Naive thymus-derived CD4-positive, alpha-beta T cell (primary cell): ENCODE measurements around the gene FLT4. TPM values are rescaled to one million over a fixed set of nuclear protein-coding genes. Genes with fewer than 3 reads are reported as not detected.

Experiments used
- ATAC-seq: fragments of 150-1000 bp; cut with Tn5 transposase; 2 replicates; pipeline ENCODE4 v1.10.0; 2021; ENCODE audit warnings: mild to moderate bottlenecking, moderate library complexity
- CTCF ChIA-PET: fragments of 350-600 bp; sonication (Branson Sonifier 250); formaldehyde crosslinking; loops from one replicate; lab custom pipeline; 2021; ENCODE audit warnings: antibody characterized with exemption; lab: Charles Lee
- POLR2A ChIA-PET: fragments of 350-600 bp; sonication (Branson Sonifier 250); formaldehyde crosslinking; loops from one replicate; lab custom pipeline; 2021; ENCODE audit warnings: antibody characterized with exemption, inconsistent platforms; lab: Charles Lee
- DNase-seq, 9 donors: peaks; one replicate each; pipeline versions ENCODE4 v3.0.0 to v3.0.0-alpha.2; 2020 to 2022; ENCODE audit warnings: mixed read lengths in 1 of 9
- H3K27ac ChIP-seq: one replicate; pipeline ENCODE4 v1.7.0; 2013; ENCODE audit warnings: mild to moderate bottlenecking, low read depth, low read length, moderate library complexity
- H3K27me3 ChIP-seq, 2 donors: one replicate each; pipeline ENCODE4 v1.7.0; 2013; ENCODE audit warnings: low read length in 2 of 2, mild to moderate bottlenecking in 2 of 2, moderate library complexity in 2 of 2; ENCODE audit not compliant: control insufficient read depth in 2 of 2, insufficient read depth in 2 of 2
- H3K36me3 ChIP-seq, 3 experiments: 1 replicate in 2 of 3; 2 replicates in 1 of 3; pipeline ENCODE4 v1.7.0; 2013; ENCODE audit warnings: low read length in 3 of 3, mild to moderate bottlenecking in 3 of 3, moderate library complexity in 1 of 3; ENCODE audit not compliant: insufficient read depth in 3 of 3, control insufficient read depth in 2 of 3
- H3K4me1 ChIP-seq, 2 donors: one replicate each; pipeline ENCODE4 v1.7.0; 2013; ENCODE audit warnings: low read length in 2 of 2, mild to moderate bottlenecking in 2 of 2, moderate library complexity in 1 of 2; ENCODE audit not compliant: control insufficient read depth in 2 of 2, insufficient read depth in 2 of 2
- H3K4me3 ChIP-seq: 2 replicates; pipeline ENCODE4 v1.7.0; 2013; ENCODE audit warnings: mild to moderate bottlenecking, low read length
- H3K9me3 ChIP-seq, 3 experiments: 1 replicate in 2 of 3; 2 replicates in 1 of 3; pipeline ENCODE4 v1.7.0; 2013; ENCODE audit warnings: low read length in 3 of 3; ENCODE audit not compliant: control insufficient read depth in 2 of 3
- H3K27ac Mint-ChIP-seq, 9 donors: one replicate each; pipeline ENCODE4 v1.8.0; 2020 to 2022; ENCODE audit warnings: mixed read lengths in 9 of 9, mild to moderate bottlenecking in 8 of 9, moderate library complexity in 5 of 9, inconsistent platforms in 2 of 9
- H3K27me3 Mint-ChIP-seq, 5 donors: one replicate each; pipeline ENCODE4 v1.8.0; 2021 to 2022; ENCODE audit warnings: mixed read lengths in 5 of 5, mild to moderate bottlenecking in 1 of 5
- H3K36me3 Mint-ChIP-seq, 5 donors: one replicate each; pipeline ENCODE4 v1.8.0; 2020 to 2022; ENCODE audit warnings: mixed read lengths in 5 of 5, mild to moderate bottlenecking in 3 of 5, inconsistent platforms in 1 of 5
- H3K4me1 Mint-ChIP-seq, 7 donors: one replicate each; pipeline ENCODE4 v1.8.0; 2020 to 2022; ENCODE audit warnings: mixed read lengths in 7 of 7, mild to moderate bottlenecking in 3 of 7, inconsistent platforms in 1 of 7
- H3K4me3 Mint-ChIP-seq, 10 donors: one replicate each; pipeline ENCODE4 v1.8.0; 2020 to 2022; ENCODE audit warnings: mild to moderate bottlenecking in 10 of 10, mixed read lengths in 10 of 10, moderate library complexity in 6 of 10, inconsistent platforms in 2 of 10
- H3K9me3 Mint-ChIP-seq, 11 donors: one replicate each; pipeline ENCODE4 v1.8.0; 2020 to 2022; ENCODE audit warnings: mixed read lengths in 11 of 11, mild to moderate bottlenecking in 4 of 11, inconsistent platforms in 1 of 11, moderate library complexity in 1 of 11
- intact Hi-C, 2 donors: fragments of 100-400 bp; cut with micrococcal nuclease; formaldehyde crosslinking; loops; one replicate each; pipeline ENCODE4 v1.15.1; 2023
- polyA plus RNA-seq, 2 donors: library from polyadenylated mRNA; unstranded; fragments of 300-500 nt; fragmentation: Illumina TruSeq; gene quantifications; one replicate each; pipeline ENCODE4 v1.2.3, GENCODE V29; 2021
- total RNA-seq, 6 experiments: library from RNA in 5 of 6; stranded (reverse) in 5 of 6; gene quantifications; 1 replicate in 5 of 6; 2 replicates in 1 of 6; pipeline ENCODE4 v1.2.3 and lab custom pipeline; 2021 to 2026

Gene FLT4
- total and polyA plus RNA-seq, 7 experiments from 2014 or later = 0.53 to 6.0 (median 2.3) TPM

- no peaks in the 10 kb centered on the region for H3K27me3 ChIP-seq
- DNase-seq = no peak
- no peaks in the 10 kb centered on the region for H3K36me3 ChIP-seq
- no peak for ATAC-seq
- no peaks in the 10 kb centered on the region for H3K4me1 ChIP-seq
- no peaks in the 10 kb centered on the region for H3K36me3 Mint-ChIP-seq
- ChIA-PET POLR2A (no interaction called here), CTCF (no interaction called here)
- H3K4me3 Mint-ChIP-seq = no peak overlapping the region
- H3K27me3 Mint-ChIP-seq = peaks cover 0 to 18% (median 8%) of the 10 kb centered on the region in 5 donors
- peaks cover 0 to 18% (median 4%) of the 10 kb centered on the region in 11 donors for H3K9me3 Mint-ChIP-seq
- no peak overlapping the region for H3K27ac ChIP-seq
- intact Hi-C loops = no loop called here
- no peaks in the 10 kb centered on the region for H3K9me3 ChIP-seq
- no peak overlapping the region for H3K27ac Mint-ChIP-seq
- H3K4me1 Mint-ChIP-seq = peaks cover 0 to 4% (median 0%) of the 10 kb centered on the region in 7 donors
- H3K4me3 ChIP-seq = no peak overlapping the region
Observed at GRCh38 chr5:180583738-180584137, 65.7 kb downstream of the FLT4 start.

- no peak overlapping the region for H3K27ac Mint-ChIP-seq
- no peak for DNase-seq
- no peaks in the 10 kb centered on the region for H3K9me3 ChIP-seq
- peaks cover 0 to 15% (median 0%) of the 10 kb centered on the region in 7 donors for H3K4me1 Mint-ChIP-seq
- peaks cover 6 to 22% (median 11%) of the 10 kb centered on the region in 5 donors for H3K36me3 Mint-ChIP-seq
- ChIA-PET POLR2A (no interaction called here), CTCF (interaction anchor here (0.7 kb wide), 1 partner anchor 139 kb away, joined by 3 read pairs; no protein-coding TSS in a partner anchor)
- H3K4me1 ChIP-seq = no peaks in the 10 kb centered on the region
- intact Hi-C loops = no loop called here
- H3K27me3 Mint-ChIP-seq = peaks cover 0 to 8% (median 0%) of the 10 kb centered on the region in 5 donors
- no peak overlapping the region for H3K27ac ChIP-seq
- no peaks in the 10 kb centered on the region for H3K27me3 ChIP-seq
- peaks cover 0 to 14% (median 3%) of the 10 kb centered on the region in 11 donors for H3K9me3 Mint-ChIP-seq
- H3K36me3 ChIP-seq = peaks cover 0 to 7% (median 0%) of the 10 kb centered on the region in 3 experiments
- H3K4me3 Mint-ChIP-seq = no peak overlapping the region
- H3K4me3 ChIP-seq = no peak overlapping the region
- ATAC-seq = no peak
Observed at GRCh38 chr5:180580681-180581080, 68.7 kb downstream of the FLT4 start.

DNA sequence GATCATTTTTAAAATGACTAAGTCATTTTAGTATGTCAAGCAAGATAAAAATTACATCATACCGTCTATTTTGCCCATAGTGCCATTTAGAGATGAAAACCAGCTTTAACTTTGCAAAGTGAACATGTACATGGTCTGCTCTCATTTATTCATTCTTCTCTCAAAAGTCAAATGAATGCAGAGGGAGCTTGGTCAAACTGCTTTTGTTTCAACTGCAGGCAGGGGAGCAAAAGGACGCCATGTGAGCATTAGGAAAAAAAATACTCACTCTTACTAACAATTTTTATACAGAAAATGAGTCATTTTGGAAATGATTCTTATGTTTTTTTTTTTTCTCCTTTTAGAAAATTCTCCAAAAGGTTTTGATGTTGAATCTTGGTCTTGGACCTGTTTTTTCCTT, 73.8 kb downstream of the FLT4 start:
- no peak overlapping the region for H3K27ac Mint-ChIP-seq
- H3K36me3 Mint-ChIP-seq = peaks cover 6 to 62% (median 35%) of the 10 kb centered on the region in 5 donors
- no peaks in the 10 kb centered on the region for H3K9me3 Mint-ChIP-seq

DNA sequence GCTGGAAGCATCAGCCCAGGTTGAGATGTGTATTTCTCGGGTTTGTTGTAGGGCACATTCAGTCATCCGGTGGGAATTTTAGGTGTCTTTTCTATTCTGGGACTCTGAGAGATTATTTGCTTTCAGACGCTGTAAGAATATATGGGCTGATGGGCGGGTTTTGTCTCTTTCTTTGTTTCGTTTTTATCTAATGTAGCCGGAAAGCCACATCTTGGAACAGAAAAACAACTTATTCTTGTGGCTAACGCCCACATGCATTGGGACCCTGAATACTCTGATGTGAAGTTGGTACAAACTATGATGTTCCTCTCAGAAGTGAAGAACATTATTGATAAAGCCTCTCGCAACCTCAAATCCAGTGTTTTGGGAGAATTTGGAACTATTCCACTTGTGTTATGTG, 80.5 kb downstream of the FLT4 start:
- Mint-ChIP-seq H3K4me3 (peak overlapping the region in 1 of 10 donors; percentile 66), H3K27me3 (no peaks in the 10 kb centered on the region), H3K27ac (peak overlapping the region in 3 of 9 donors; percentile 8 to 51 (median 33)), H3K4me1 (peaks cover 2 to 19% (median 3%) of the 10 kb centered on the region in 7 donors), H3K36me3 (peaks cover 0 to 73% (median 43%) of the 10 kb centered on the region in 5 donors), H3K9me3 (no peaks in the 10 kb centered on the region)
- H3K27me3 ChIP-seq = no peaks in the 10 kb centered on the region
- ChIA-PET CTCF (no interaction called here), POLR2A (interaction anchor here (0.6 kb wide), 1 partner anchor 114 kb away, joined by 5 read pairs; no protein-coding TSS in a partner anchor)
- H3K36me3 ChIP-seq = peaks cover 11 to 56% (median 21%) of the 10 kb centered on the region in 3 experiments
- no peak for ATAC-seq
- no peak overlapping the region for H3K27ac ChIP-seq
- no peak overlapping the region for H3K4me3 ChIP-seq
- DNase-seq = no peak
- intact Hi-C loops = no loop called here
- no peaks in the 10 kb centered on the region for H3K4me1 ChIP-seq
- no peaks in the 10 kb centered on the region for H3K9me3 ChIP-seq

More for the DNA sequence above, 73.8 kb downstream of the FLT4 start:
- ATAC-seq = no peak
- H3K27me3 ChIP-seq = no peaks in the 10 kb centered on the region
- H3K4me3 ChIP-seq = no peak overlapping the region
- H3K36me3 ChIP-seq = peaks cover 0 to 48% (median 0%) of the 10 kb centered on the region in 3 experiments
- no peak overlapping the region for H3K27ac ChIP-seq
- Mint-ChIP-seq H3K4me1 (peaks cover 0 to 22% (median 0%) of the 10 kb centered on the region in 7 donors), H3K4me3 (peak overlapping the region in 1 of 10 donors; percentile 33), H3K27me3 (no peaks in the 10 kb centered on the region)
- ChIA-PET CTCF (interaction anchor here (0.7 to 1.2 kb wide), 2 partner anchors 37 to 144 kb away, joined by 3 read pairs; no protein-coding TSS in a partner anchor), POLR2A (no interaction called here)
- intact Hi-C loops = no loop called here
- H3K9me3 ChIP-seq = no peaks in the 10 kb centered on the region
- no peaks in the 10 kb centered on the region for H3K4me1 ChIP-seq
- DNase-seq = no peak

DNA sequence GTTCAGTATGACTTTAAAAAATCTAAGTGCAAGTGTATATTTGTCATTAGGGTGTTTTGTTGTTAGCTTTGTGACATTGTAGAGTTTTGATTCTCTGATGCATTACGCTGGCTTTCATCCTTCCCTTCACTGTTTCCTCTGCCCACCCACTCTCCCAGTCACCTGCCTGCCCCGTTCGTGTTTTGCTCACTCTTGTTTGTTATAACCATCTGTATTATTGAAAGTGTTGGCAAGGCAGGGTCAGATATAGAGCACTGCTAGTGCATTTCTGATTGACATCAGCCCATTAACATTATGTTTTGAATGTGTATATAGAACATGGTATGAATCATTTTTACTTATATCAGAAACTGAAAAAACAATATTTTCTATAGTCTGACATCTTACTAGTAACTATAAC, 85.4 kb downstream of the FLT4 start:
- Histone ChIP-seq H3K36me3 (peaks cover 11 to 22% (median 21%) of the 10 kb centered on the region in 3 experiments), H3K27ac (no peak overlapping the region), H3K27me3 (no peaks in the 10 kb centered on the region), H3K4me3 (no peak overlapping the region), H3K4me1 (no peaks in the 10 kb centered on the region), H3K9me3 (no peaks in the 10 kb centered on the region)
- ChIA-PET POLR2A (no interaction called here), CTCF (no interaction called here)
- intact Hi-C loops = no loop called here
- H3K27ac Mint-ChIP-seq = peak overlapping the region in 3 of 9 donors; percentile 19 to 86 (median 28)
- no peaks in the 10 kb centered on the region for H3K27me3 Mint-ChIP-seq
- H3K36me3 Mint-ChIP-seq = peaks cover 0 to 73% (median 44%) of the 10 kb centered on the region in 5 donors
- no peak for ATAC-seq
- H3K9me3 Mint-ChIP-seq = no peaks in the 10 kb centered on the region
- peaks cover 7 to 36% (median 27%) of the 10 kb centered on the region in 7 donors for H3K4me1 Mint-ChIP-seq
- peak overlapping the region in 2 of 10 donors; percentile 9 to 59 for H3K4me3 Mint-ChIP-seq
- no peak for DNase-seq

DNA sequence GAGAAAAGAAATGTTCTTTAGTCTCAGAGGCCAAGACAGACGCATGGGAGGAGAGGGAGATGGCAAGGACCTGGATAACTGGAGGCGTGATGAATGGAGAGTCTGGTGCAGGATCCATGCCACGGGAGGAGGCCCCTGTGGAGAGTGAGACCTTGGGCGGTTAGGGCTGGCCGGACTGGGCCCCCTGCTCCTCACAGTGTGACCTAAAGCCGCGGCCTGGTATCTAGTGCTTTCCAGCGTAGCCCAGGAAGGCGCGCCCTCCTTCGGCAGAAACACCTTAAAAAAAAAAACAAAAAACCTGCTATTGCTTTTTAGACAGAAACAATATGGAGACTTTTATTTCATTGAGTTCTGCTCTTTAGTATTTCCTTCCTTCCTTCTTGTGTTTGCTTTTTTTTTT, 91.2 kb downstream of the FLT4 start:
- peaks cover 9 to 65% (median 42%) of the 10 kb centered on the region in 5 donors for H3K36me3 Mint-ChIP-seq
- H3K27ac ChIP-seq = no peak overlapping the region
- no peaks in the 10 kb centered on the region for H3K27me3 ChIP-seq
- H3K9me3 ChIP-seq = no peaks in the 10 kb centered on the region
- ChIA-PET POLR2A (no interaction called here), CTCF (no interaction called here)
- H3K4me1 ChIP-seq = no peaks in the 10 kb centered on the region
- no peak for DNase-seq
- peaks cover 0 to 22% (median 0%) of the 10 kb centered on the region in 3 experiments for H3K36me3 ChIP-seq
- no peak overlapping the region for H3K27ac Mint-ChIP-seq
- intact Hi-C loops = no loop called here
- H3K4me1 Mint-ChIP-seq = peaks cover 14 to 53% (median 37%) of the 10 kb centered on the region in 7 donors
- H3K27me3 Mint-ChIP-seq = no peaks in the 10 kb centered on the region
- H3K9me3 Mint-ChIP-seq = no peaks in the 10 kb centered on the region
- no peak for ATAC-seq
- H3K4me3 ChIP-seq = no peak overlapping the region
- no peak overlapping the region for H3K4me3 Mint-ChIP-seq
